Suppressor macrophage treated with lipopolysaccharide for 4 hours (primary cell): ENCODE data around the gene FBXO34.
"Not testable (repeated sequence)": the region's sequence is repeated elsewhere in the genome, so short reads cannot be mapped to it uniquely, and the experiment has no call there.

Source experiments
- DNase-seq: peaks from one replicate; pipeline ENCODE4 v3.0.0-alpha.2; 2020

The FBXO34 gene

DNA sequence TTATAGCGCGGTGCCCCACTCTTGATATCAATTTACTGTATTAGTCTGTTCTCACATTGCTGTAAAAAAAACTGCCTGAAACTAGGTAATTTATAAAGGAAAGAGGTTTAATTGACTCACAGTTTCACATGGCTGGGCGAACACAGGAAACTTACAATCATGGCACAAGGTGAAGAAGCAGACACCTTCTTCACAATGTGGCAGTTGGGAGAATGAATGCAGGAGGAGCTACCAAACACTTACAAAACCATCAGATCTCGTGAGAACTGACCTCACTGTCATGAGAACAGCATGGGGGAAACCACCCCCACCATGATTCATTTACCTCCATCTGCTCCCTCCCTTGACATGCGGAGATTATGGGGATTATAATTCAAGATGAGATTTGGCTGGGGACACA, 42.3 kb downstream of the FBXO34 start:
- DNase-seq, result no peak

DNA sequence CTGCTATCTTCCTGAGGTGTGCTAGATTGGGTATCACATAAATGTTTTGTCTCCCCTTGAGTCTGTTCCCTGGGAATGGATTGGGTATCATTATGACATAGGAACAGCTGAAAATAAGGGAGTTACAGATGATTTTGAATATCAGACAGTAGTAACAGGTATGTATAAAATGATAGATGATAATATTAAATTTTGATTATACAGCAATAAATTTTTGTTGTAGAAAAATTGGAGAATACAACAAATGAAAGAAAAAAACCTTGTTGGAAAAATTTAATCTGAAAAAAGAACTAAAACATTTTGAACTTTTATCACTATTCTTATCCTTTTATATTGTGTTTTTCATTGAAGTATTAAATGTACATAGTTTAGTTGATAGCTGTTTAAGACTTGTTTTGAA, 43.2 kb downstream of the FBXO34 start:
- no peak for DNase-seq

DNA sequence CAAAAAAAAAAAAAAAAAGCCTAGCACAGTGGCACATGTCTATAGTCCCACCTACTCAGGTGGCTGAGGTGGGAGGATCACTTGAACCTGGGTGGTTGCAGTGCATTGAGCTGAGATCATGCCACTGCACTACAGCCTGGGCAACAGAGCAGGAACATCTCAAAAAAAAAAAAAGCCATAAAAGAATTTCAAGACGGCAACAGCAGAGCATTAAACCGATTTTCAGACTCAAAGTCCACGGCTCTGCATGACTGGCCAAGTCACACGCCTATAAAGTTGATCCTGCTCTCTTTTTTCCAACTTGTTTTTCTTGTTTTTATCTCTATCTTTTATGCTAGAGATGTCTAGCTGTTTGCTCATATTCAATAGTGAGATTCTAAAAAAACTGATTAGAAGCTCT, 45.3 kb downstream of the FBXO34 start:
- no peak for DNase-seq

DNA sequence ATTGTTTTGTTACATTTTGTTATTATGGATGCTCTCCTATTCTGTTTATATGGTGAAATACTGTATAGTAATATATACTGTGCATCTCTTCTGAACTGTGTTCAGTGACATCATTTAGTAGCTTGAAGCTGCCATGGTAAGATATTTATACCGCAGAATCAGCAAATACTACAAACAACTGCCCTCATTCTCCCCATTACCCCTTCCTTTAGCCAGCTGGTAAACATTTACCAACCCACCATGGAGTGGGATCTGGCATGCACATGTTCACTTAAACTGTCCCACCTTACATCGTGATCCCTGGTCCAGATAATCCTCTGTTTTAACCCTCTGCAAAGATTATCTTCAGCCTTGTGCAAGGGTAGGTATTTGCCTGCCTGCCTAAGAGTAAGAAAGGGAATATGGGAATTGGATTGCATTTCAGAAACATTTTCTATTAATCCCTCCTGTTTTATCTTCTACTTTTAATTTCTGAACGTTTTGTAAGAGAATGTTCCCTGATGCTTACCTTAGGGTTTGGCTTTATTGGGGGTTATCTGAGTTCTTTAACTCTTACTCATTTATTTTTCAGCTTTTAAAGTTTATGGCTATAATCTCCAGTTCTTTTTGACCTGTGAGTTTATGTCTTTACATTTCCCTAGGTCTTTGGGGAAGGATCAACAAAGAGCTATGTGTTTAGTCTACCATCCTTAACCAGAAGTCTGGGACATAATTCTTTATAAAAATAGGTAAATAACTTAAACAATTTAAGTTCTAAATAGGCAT, 46.5 kb downstream of the FBXO34 start:
- DNase-seq, result no peak

DNA sequence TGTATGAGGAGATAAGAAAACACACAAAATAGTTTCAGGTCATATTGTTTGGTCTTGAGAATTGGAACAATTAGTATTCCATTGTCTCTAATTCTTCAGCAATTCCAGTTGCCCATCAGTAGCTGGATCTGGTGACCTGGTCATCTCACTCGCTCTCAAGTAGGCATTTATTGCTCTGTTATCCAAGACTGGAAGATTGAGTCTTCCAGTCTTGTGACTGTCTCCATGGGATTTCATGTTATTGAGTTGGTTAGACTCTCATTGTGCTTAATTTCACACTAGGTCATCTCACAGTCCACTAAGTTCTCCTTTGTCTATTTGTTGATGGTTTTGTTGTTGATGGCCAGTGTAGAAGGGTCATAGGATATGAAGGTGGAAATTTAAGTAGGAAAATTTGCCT, 47.5 kb downstream of the FBXO34 start:
- no peak for DNase-seq

DNA sequence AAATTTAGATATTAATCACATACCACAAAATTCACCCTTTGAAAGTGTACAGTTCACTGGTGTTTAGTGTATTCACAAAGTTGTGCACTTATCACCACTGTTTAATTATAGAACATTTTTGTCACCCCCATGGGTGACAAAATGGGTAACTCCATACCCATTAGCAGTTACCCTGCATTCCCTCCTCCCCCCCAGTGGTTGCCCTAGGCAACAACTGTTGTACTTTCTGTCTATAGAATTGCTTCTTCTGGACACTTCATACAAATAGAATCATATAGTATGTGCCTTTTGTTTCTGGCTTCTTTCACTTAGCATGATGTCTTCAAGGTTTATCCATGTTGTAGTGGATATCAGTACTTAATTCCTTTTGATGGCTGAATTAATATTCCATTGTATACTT, 52.7 kb downstream of the FBXO34 start:
- DNase-seq, result no peak

DNA sequence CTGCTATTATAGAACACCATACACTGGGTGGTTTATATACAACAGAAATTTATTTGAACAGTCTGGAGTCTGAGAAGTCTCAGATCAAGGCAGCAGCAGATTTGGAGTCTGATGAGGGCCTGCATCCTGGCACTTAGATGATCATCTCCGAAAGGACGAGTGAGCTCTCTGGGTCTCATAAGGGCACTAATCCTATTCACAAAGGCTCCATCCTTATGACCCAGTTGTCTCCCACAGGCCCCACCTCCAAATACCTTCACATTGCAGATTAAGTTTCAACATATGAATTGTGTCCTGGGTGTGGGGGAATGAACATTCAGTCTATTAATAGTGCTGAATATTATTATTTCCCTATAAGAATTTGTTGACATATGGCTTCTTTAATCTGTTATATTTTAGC, 53.6 kb downstream of the FBXO34 start:
- DNase-seq, result no peak

DNA sequence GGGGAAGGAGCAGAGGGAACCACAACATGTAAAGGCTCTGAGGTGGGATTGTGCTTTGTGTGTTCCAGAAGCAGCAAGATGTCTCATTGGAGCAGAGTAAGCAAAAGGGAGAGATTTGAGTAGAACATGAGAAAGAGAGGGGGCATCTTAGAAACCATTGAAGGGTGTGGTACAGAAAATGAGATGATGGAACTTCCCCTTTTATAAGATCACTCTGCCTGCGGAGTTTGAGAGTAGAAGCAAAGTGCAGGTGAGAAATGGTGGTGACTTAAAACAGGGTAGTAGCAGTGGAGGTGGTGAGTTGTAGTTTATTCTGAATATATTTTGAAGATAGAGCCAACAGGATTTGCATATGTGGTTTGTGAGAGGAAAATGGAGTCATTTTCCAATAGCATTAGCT, 56.0 kb downstream of the FBXO34 start:
- no peak for DNase-seq

DNA sequence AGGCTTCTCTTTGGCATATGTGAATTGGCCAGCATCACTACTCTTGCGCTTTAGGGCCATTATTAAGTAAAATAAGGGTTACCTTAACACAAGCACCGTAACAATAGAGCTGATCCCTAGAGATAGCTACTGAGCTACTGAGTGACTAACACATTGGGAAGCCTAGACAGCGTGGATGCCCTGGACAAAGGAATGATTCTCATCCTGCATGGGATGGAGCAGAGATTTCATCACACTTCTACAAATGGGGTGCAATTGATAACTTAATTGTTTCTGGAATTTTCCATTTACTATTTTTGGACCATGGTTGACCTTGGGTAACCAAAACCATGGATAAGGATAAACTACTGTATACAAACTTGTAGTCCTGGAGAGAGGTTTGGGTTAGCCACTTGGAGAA, 57.1 kb downstream of the FBXO34 start:
- no peak for DNase-seq

DNA sequence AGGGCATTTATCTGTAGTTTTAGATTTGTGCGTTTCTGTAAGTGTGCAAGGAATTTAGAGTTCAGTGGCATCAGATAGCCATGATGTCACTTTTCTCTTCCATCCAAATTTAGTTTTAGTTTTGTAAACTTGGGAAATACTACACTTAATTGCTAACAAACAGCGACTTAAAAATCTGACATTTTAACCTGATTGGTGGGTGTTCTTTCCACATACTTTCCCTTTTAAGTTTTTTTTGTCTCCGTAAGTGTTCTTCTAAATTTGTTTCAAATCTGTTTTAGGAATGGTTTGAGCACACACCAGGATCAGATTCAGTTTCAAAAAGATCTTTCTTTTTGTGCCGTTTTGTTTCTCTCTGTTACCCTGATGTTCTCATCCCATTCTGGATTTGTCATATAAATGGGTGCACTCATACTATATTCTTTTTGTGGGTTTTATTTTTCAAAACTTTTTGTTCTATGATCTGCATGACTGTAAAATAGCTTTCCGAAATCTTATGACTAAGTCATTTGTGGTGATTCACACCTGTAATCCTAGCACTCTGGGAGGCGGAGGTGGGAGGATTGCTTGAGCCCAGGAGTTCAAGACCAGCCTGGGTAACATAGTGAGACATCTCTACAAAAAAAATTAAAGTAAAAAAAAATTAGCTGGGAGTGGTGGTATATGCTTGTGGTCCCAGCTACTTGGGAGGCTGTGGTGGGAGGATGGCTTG, 58.9 kb downstream of the FBXO34 start:
- DNase-seq, result no peak

DNA sequence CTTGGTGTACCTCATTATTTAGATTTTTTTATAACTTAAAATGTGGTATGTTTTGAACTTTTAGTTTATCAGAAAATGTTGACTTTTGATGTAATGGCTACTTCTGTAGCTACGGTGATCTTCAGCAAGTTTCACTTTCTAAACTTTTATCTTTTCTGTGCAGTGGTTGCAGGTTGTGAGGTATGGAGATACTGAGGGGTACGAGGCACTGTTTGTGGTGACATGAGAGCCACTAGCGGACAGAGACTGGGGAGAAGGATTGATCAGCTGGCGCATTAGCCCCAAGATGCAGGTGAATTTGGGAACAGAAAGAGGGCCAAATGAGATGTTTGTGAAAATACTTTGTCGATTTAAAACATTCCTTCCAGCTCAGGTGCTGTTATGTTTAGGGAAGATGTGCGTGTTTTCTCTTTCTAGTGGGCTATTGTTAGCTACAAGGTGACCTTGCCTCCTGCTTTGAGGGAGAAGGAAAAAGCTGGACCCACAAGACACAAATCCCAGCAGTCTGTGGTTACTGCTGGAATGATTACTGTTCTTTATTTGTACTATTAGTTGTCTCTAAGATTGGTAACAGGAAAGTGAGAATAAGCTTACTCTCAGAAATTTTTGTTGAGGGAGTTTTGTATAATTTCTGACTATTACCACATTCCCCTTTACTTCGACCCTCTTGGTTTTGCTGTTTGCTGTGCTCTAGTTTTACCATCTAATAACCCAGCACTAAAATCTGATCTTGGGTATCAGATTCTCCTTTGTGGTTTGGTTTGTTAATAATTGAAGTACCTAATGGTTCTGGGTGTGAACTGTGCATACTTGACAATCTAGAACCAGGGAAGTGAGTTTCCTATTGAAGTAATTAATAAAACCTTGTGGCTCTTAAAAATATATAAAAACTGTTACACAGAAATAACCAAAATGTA, 61.7 kb downstream of the FBXO34 start:
- no peak for DNase-seq

DNA sequence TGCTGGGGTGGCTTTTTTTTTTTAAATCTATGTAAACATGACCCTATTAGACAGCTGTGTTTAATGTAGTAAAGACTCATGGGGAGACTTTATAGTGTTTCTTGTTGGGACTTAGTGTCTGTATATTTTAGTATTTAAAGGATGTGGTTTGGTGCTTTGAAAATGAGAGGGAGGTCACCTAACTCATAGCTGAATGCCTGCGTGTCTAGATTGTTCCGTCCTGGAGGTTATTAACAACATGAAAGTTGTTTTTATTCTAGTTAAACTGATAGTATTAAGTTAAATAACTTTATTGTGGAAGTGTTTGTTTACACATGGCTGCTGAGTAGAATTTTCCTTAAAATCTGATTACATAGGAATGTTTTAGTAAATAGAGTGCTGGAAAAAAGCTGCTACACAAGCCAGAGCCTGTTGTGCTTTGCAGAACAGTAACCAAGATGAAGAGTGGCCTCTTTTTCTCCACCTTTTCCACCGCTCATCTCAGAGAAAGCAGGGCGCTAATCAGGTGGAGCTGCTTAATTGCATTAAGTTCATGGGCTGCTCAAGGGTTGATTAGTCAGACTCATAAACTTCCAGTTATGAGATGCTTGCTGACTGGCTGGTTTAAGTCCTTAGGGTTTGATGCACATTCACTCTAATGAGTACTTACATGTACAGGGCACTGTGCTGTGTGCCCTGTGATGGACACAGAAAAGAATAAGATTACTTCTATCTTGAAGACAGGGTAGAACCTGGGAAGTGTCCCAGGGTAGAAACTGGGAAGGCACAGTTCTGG, 62.7 kb downstream of the FBXO34 start:
- no peak for DNase-seq

DNA sequence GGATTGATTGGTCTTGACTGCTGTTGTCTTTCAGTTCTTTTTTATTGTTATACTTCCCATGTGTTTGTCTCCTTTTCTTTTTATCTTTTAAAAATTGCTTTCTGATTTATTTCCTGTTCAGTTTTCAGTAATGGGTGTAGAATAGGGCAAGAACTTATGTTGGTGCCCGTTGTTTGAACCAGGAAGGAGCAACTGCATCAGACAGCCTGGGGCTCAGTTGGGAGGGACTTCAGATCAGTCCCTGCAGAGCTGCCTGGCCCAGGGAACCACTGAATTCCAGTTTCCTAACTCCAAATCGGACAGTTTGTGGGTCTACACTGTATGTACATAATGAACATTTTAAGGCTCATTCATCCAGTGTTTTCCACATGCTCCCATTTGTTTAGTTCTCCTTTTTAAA, 64.9 kb downstream of the FBXO34 start:
- no peak for DNase-seq

DNA sequence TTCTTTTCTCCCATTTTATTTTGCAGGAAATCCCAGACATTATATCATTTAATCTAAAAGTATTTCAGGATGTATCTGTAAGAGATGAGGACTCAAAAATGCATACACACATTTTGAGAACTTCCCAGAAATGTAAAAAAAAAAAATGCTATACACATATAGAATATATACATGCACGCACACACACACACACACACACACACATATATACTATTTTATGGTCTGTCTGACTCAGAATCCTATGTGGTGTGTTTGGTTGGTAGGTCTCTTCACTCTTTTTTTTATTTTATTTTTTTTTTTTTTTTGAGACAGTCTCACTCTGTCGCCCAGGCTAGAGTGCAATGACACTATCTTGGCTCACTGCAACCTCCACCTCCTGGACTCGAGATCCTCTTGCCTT, 65.5 kb downstream of the FBXO34 start:
- no peak for DNase-seq

DNA sequence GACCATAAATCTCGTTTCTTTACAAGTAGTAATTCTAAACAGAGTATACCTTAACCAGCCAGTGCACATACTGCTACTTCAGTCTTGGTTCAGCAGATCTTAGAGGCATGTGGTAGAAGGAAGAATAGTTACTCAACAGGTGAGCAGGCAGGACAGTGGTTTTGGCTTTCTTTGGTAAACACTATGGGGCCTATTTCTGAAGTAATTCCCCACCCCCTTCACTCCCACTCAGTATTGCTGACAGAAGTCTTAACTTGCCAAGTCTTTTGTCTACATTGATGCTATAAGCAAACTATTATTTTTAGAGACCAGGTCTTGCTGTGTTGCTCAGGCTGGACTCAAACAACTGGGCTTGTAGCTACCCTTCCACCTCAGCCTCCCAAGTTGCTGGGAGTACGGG, 68.5 kb downstream of the FBXO34 start:
- DNase-seq, result no peak

DNA sequence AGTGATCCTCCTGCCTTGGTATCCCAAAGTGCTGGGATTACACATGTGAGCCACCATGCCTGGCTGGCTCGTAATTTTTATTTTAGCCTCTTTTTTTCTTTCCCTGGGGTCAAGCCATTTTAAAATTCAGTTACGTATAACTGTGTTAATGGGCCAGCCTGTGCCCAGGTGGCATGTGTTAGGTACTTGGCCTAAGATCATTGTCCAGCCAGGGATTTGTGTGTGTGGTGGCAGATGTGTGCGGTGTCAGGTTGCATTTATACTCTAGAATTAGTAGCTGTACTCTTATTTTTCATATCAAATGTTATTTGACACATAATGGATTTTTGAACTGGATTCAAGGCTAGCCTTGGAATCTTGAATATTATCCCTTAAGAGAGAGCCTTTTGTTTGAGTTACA, 69.3 kb downstream of the FBXO34 start:
- no peak for DNase-seq

DNA sequence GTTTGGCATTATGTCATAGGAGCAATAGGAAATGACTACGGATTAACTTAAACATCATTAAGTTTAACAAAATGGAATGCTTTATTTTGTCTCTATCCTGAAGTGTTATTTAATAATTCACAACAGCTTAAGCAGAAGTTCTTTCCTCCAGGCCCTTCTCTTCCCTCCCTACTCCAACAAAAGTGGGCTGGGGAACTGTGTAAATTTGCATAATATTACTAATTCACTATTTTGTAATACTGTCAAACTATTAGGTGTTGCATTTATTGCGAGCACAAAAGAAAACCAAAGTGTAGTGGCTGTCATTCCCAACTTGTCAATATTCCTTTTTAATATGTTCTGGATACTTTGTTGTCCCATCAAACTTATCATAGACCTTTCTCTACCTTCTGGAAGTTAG, 70.6 kb downstream of the FBXO34 start:
- DNase-seq, result peak; percentile 33

DNA sequence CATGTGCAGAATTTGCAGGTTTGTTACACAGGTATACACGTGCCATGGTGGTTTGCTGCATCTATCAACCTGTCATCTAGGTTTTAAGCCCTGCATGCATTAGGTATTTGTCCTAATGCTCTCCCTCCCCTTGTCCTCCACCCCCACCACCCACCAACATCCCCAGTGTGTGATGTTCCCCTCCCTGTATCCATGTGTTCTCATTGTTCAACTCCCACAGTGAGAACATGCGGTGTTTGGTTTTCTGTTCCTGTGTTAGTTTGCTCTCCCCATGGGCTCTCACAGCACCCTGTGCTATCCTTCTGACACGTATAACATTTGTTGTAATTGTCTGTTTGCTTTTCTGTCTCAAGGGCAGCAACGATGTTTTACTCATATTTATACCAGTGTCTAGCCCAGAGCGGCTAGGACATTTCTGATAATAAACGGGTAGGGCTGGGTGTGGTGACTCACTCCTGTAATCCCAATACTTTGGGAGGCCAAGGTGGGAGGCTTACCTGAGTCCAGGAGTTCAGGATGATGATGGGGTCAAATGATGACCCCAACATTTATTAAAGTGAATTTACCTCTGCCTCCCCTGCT, 73.5 kb downstream of the FBXO34 start:
- DNase-seq, result not testable (repeated sequence)

DNA sequence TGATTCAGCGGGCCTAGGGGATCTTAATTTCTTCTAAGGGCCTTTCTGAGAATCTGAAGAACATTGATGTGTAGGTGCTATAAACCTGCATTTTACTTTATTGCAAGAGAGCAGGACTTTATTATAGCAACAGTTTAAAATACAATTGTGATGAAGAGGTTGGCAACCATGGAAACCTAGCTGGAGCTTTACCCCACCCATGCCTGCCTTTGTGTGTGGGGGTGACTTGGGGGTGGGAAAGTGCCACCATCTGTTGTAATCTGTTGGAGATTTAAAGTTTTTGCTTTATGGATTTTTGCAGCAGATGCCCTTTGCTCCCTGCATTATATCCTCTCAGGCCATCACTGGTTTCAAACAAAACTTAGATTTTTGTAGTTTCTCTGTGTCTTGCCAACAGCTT, 75.8 kb downstream of the FBXO34 start:
- no peak for DNase-seq

DNA sequence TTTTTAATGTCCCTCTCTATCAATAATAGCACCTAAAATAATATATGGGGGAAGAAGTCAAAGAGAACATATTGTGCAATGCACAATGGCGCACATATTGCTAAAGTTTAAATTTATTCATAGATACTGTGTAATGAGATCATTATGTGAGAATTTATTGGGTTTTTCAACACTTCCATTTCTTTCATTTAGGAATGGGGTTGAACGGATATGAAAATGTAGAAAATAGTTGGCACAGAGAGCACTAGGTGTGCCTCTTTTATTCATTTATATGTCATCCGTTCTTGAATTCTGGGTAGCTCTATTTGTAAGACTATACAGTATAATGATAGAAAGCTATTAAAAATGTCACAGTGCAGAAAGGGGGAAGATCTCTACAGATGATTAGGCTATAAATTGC, 76.5 kb downstream of the FBXO34 start:
- no peak for DNase-seq

DNA sequence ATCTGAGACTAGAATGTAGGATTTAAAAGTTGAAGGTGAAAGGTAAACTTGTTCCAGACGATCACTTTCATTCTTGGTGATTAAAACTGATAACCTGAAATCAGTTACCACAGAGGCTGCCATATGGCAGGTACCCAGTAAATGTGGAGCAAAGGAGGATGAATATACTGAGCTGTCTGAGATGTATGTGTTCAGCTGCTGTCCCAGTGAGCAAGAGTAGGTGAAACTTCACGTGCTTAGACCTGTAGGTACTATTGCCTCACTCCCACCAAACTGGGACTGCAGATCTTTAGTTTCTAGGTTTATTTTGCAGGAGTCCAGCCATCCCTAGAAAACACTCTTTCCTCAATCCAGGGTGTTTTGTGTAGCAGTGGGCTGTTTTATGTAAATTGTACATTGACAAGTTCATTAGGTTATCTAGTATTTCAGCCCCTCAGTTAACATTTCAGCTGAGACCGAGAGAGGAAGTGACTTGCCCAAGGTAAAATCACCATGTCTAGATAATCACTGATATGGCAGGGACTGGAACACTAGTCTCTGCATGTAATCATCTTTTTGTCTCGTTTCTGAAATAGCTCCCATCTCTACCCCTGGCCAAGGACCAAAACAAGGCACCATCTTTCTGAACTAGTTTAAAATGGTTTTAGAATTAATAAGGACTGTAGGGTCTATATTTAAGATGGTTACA, 77.7 kb downstream of the FBXO34 start:
- no peak for DNase-seq

DNA sequence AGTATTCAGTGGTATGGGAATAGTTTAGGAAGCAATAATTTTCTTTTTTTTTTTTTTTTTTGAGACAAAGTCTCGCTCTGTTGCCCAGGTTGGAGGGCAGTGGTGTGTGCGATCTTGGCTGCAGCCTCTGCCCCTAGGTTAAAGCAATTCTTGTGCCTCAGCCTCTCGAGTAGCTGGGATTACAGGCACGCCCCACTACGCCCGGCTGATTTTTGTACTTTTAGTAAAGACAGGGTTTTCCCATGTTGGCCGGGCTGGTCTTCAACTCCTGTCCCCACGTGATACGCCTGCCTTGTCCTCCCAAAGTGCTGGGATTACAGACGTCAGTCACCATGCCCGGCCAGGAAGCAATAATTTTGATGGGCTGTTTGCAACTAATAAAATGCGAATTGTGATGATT, 78.3 kb downstream of the FBXO34 start:
- DNase-seq, result no peak
